IMR-90 (cell line): ENCODE data around the gene DNAJB2. TPM values are rescaled to one million over a fixed set of nuclear protein-coding genes. Genes with fewer than 3 reads are reported as not detected.

Source experiments
- ATAC-seq: fragments of 200-7000 bp; cut with Tn5 transposase; 2 replicates; pipeline ENCODE4 v1.9.1; 2020; ENCODE audit warnings: low read depth, mild to moderate bottlenecking, moderate library complexity
- BruUV-seq: library from RNA; stranded (reverse); fragments of 400-500 nt; replicated peaks from 2 replicates; lab custom pipeline; 2021; lab: Mats Ljungman, UMichigan
- CTCF ChIA-PET: fragments of 300-600 bp; formaldehyde crosslinking; extraction: SDS; loops from one replicate; lab custom pipeline; 2021; ENCODE audit warnings: antibody characterized with exemption; lab: Yijun Ruan, JAX
- POLR2A ChIA-PET: fragments of 300-600 bp; sonication (Branson Sonifier 250); formaldehyde crosslinking; loops from one replicate; lab custom pipeline; 2022; ENCODE audit warnings: antibody characterized with exemption; ENCODE audit not compliant: unreplicated experiment; lab: Charles Lee
- DNase-seq: peaks from one replicate; pipeline ENCODE4 v3.0.0; 2013
- H2AFZ ChIP-seq: replicated peaks from 2 replicates; pipeline ENCODE3; 2013; ENCODE audit warnings: low read length, mild to moderate bottlenecking; ENCODE audit not compliant: poor library complexity
- H2AK5ac ChIP-seq: 2 replicates; pipeline ENCODE4 v1.6.1; 2013; ENCODE audit warnings: low read depth, low read length, inconsistent platforms
- H2AK9ac ChIP-seq: replicated peaks from 2 replicates; pipeline ENCODE3; 2013; ENCODE audit warnings: mild to moderate bottlenecking, low read depth, low read length, moderate library complexity; ENCODE audit not compliant: poor library complexity
- H2BK120ac ChIP-seq: 2 replicates; pipeline ENCODE4 v1.6.1; 2013; ENCODE audit warnings: low read depth, low read length, inconsistent platforms
- H2BK15ac ChIP-seq: 3 replicates; pipeline ENCODE4 v1.6.1; 2013; ENCODE audit warnings: low read depth, low read length, inconsistent platforms
- H2BK20ac ChIP-seq: 2 replicates; pipeline ENCODE4 v1.6.1; 2013; ENCODE audit warnings: low read depth, mild to moderate bottlenecking, inconsistent platforms, low read length, moderate library complexity
- H2BK5ac ChIP-seq: 2 replicates; pipeline ENCODE4 v1.6.1; 2013; ENCODE audit warnings: mild to moderate bottlenecking, low read depth, low read length, inconsistent platforms; ENCODE audit not compliant: poor library complexity, severe bottlenecking
- H3K14ac ChIP-seq: replicated peaks from 2 replicates; pipeline ENCODE4 v1.6.1; 2013; ENCODE audit warnings: low read depth, low read length, inconsistent platforms
- H3K18ac ChIP-seq: 2 replicates; pipeline ENCODE4 v1.6.1; 2013; ENCODE audit warnings: low read depth, low read length, control low read depth
- H3K23ac ChIP-seq: 2 replicates; pipeline ENCODE4 v1.6.1; 2013; ENCODE audit warnings: low read depth, low read length, inconsistent platforms
- H3K27ac ChIP-seq: 2 replicates; pipeline ENCODE4 v1.5.1; 2013; ENCODE audit warnings: mild to moderate bottlenecking, control low read depth, low read length; ENCODE audit not compliant: insufficient read depth
- H3K27me3 ChIP-seq: 2 replicates; pipeline ENCODE4 v1.6.1; 2013; ENCODE audit warnings: low read length; ENCODE audit not compliant: control insufficient read depth, insufficient read depth
- H3K36me3 ChIP-seq: 2 replicates; pipeline ENCODE4 v1.6.1; 2013; ENCODE audit warnings: low read length, mixed read lengths; ENCODE audit not compliant: control insufficient read depth, insufficient read depth
- H3K4ac ChIP-seq: 2 replicates; pipeline ENCODE4 v1.6.1; 2013; ENCODE audit warnings: low read depth, low read length, inconsistent platforms
- H3K4me1 ChIP-seq: 2 replicates; pipeline ENCODE4 v1.6.1; 2013; ENCODE audit warnings: low read length, mixed read lengths; ENCODE audit not compliant: control insufficient read depth, insufficient read depth
- H3K4me2 ChIP-seq: 2 replicates; pipeline ENCODE4 v1.6.1; 2013; ENCODE audit warnings: low read depth, mild to moderate bottlenecking, control low read depth, low read length, moderate library complexity
- H3K4me3 ChIP-seq: 2 replicates; pipeline ENCODE4 v1.5.1; 2013; ENCODE audit warnings: low read depth, mild to moderate bottlenecking, control low read depth, low read length, moderate library complexity; ENCODE audit not compliant: insufficient read depth
- H3K56ac ChIP-seq: 2 replicates; pipeline ENCODE4 v1.6.1; 2013; ENCODE audit warnings: low read length, inconsistent platforms; ENCODE audit not compliant: insufficient read depth; ENCODE audit errors: extremely low read depth
- H3K79me1 ChIP-seq, 2 experiments: 2 replicates each; pipeline ENCODE4 v1.6.1; 2013; ENCODE audit warnings: low read length in 2 of 2, inconsistent platforms in 1 of 2, low read depth in 1 of 2
- H3K9ac ChIP-seq: 2 replicates; pipeline ENCODE4 v1.6.1; 2013; ENCODE audit warnings: low read depth, low read length, control low read depth
- H3K9me1 ChIP-seq: 2 replicates; pipeline ENCODE4 v1.6.1; 2013; ENCODE audit warnings: low read length, inconsistent platforms; ENCODE audit not compliant: insufficient read depth
- H3K9me3 ChIP-seq: 2 replicates; pipeline ENCODE4 v1.6.1; 2013; ENCODE audit warnings: low read length; ENCODE audit not compliant: control insufficient read depth, insufficient read depth
- H4K20me1 ChIP-seq: 2 replicates; pipeline ENCODE4 v1.6.1; 2013; ENCODE audit warnings: low read length, inconsistent platforms; ENCODE audit not compliant: insufficient read depth
- H4K5ac ChIP-seq: 2 replicates; pipeline ENCODE4 v1.6.1; 2013; ENCODE audit warnings: mild to moderate bottlenecking, low read depth, low read length, control low read depth
- H4K8ac ChIP-seq, 2 experiments: 2 replicates each; pipeline ENCODE4 v1.6.1; 2013; ENCODE audit warnings: low read depth in 2 of 2, low read length in 2 of 2, control low read depth in 1 of 2, inconsistent platforms in 1 of 2
- H4K91ac ChIP-seq: 2 replicates; pipeline ENCODE4 v1.6.1; 2013; ENCODE audit warnings: low read depth, low read length, inconsistent platforms; ENCODE audit not compliant: insufficient read depth
- CHD1 ChIP-seq: IDR thresholded peaks from 2 replicates; pipeline ENCODE4 v1.6.1; 2012; ENCODE audit warnings: low read depth, low read length, improper control_type of control experiment
- MXI1 ChIP-seq: IDR thresholded peaks from 2 replicates; pipeline ENCODE4 v1.6.1; 2012; ENCODE audit warnings: low read depth, mild to moderate bottlenecking, low read length, moderate library complexity, borderline replicate concordance
- NFE2L2 ChIP-seq: fragments of 150-350 bp; IDR thresholded peaks from 2 replicates; pipeline ENCODE4 v1.6.1; 2016; ENCODE audit warnings: low read depth, mild to moderate bottlenecking, low read length
- SMC3 ChIP-seq: fragments of 150-350 bp; IDR thresholded peaks from 2 replicates; pipeline ENCODE4 v1.6.1; 2016; ENCODE audit warnings: low read depth, mild to moderate bottlenecking, antibody characterized with exemption, low read length, moderate library complexity
- USF2 ChIP-seq: fragments of 150-350 bp; IDR thresholded peaks from 2 replicates; pipeline ENCODE4 v1.6.1; 2017; ENCODE audit warnings: mild to moderate bottlenecking, antibody characterized with exemption, low read length, low read depth
- WGBS, 2 experiments: methylation state at CpG; one replicate each; pipeline versions ENCODE4 v1.1.5 to v1.1.7; 2013; ENCODE audit warnings: missing lambda C conversion rate in 2 of 2; ENCODE audit not compliant: insufficient read length in 1 of 2; ENCODE audit errors: extremely low coverage in 2 of 2; 5-methylcytosine and 5-hydroxymethylcytosine counted together
- dilution Hi-C: fragments of 300-500 bp; cut with HindIII; formaldehyde crosslinking; loops from one replicate; pipeline ENCODE4 v1.14.3; 2018; ENCODE audit warnings: low sequenced_read_pairs; ENCODE audit not compliant: unreplicated experiment
- in situ Hi-C: fragments of 300-500 bp; cut with MboI; formaldehyde crosslinking; loops from 3 replicates; pipeline ENCODE4 v1.14.3; 2019; ENCODE audit warnings: low sequenced_read_pairs, inconsistent platforms, mixed read lengths
- intact Hi-C: fragments of 100-400 bp; cut with micrococcal nuclease; formaldehyde crosslinking; loops from 2 replicates; pipeline ENCODE4 v1.10.0; 2022
- polyA plus RNA-seq, 3 experiments: library from polyadenylated mRNA; depleted of rRNA; stranded (reverse); fragments of >200 nt; gene quantifications; 2 replicates each; pipeline ENCODE4 v1.2.3, GENCODE V29; 2012; ENCODE audit warnings: low replicate concordance in 1 of 3
- total RNA-seq: library from RNA; depleted of rRNA; stranded (reverse); fragments of >200 nt; gene quantifications from 2 replicates; pipeline ENCODE4 v1.2.3, GENCODE V29; 2012

The DNAJB2 gene
- total and polyA plus RNA-seq, 2 of the 4 experiments (the other 2 are of a cell fraction), result 30.6 to 45.8 TPM

- Histone ChIP-seq H3K4me1 (no peaks in the 10 kb centered on the region), H2BK15ac (no peak overlapping the region), H4K91ac (no peak overlapping the region), H2BK120ac (no peak overlapping the region), H3K4ac (no peak overlapping the region), H3K4me3 (no peak overlapping the region), H3K9me1 (no peaks in the 10 kb centered on the region), H3K18ac (no peak overlapping the region), H2AK5ac (no peak overlapping the region), H3K56ac (no peak overlapping the region), H3K14ac (no peak overlapping the region), H3K36me3 (no peaks in the 10 kb centered on the region), H3K23ac (no peak overlapping the region), H2BK20ac (no peak overlapping the region), H2AK9ac (no peak overlapping the region), H3K9ac (no peak overlapping the region), H3K27me3 (peaks cover 56% of the 10 kb centered on the region), H3K9me3 (no peaks in the 10 kb centered on the region), H3K4me2 (no peak overlapping the region), H4K8ac (no peak overlapping the region), H2BK5ac (no peak overlapping the region), H2AFZ (no peak overlapping the region), H4K5ac (no peak overlapping the region), H3K27ac (no peak overlapping the region), H3K79me1 (no peaks in the 10 kb centered on the region), H4K20me1 (no peaks in the 10 kb centered on the region)
- 24% methylated on average over 4 of the region's 9 CpGs; no CpG with 5 or more reads in 1 of the 2 experiments for WGBS, 2 experiments
- in situ Hi-C loops (no loop called here), dilution Hi-C loops (no loop called here), intact Hi-C loops (no loop called here)
- ChIA-PET CTCF (no interaction called here), POLR2A (no interaction called here)
- ATAC-seq (no peak), DNase-seq (no peak)
- 0 out of 2 replicates have a peak, but pooled peaks have one; percentile 6 for TF ChIP-seq NFE2L2
- TF ChIP-seq MXI1, result no peak
- no peak for TF ChIP-seq USF2
- no peak for TF ChIP-seq SMC3
- TF ChIP-seq CHD1, result no peak
- BruUV-seq, result no TSS peak
Observed at GRCh38 chr2:219325657-219326315, 46.6 kb downstream of the DNAJB2 start.
